Measurements from ENCODE around the gene ERC1. TPM values are rescaled to one million over a fixed set of nuclear protein-coding genes. Genes with fewer than 3 reads are reported as not detected.

ERC1 gene
- total RNA-seq, 4 donors from 2014 or later: 23.5 to 74.8 (median 57.0) TPM

DNA sequence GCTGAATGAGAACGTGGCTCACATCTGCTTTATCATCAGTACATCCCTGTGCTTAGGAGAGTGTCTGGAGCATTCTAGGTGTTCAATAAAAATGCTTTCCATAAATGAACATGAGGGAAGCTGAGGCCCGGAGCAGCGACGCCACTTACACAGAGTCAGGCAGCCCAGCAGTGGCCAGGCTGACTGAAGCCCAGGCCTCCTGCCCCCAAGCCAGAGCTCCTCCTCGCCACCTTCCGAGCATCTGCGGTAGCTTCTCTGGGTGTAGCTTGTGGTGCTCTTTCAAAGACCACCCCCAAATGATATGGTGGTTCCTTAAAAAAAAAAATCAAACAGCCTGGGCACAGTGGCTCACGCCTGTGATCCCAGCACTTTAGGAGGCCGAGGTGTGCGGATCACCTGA is 514.6 kb downstream of the ERC1 start:
- H3K9me3 ChIP-seq: no peaks in the 10 kb centered on the region
- H3K4me1 ChIP-seq: peaks cover 0 to 12% (median 4%) of the 10 kb centered on the region in 4 donors
- in situ Hi-C loops (cut with MboI; ENCODE audit: low pct_ligation_motif_present in 1 of 4, low pct_unique_long_range_greater_than_20kb in 1 of 4, low sequenced_read_pairs in 3 of 4): no loop called here
- no peaks in the 10 kb centered on the region for H3K36me3 ChIP-seq
- no peak overlapping the region for H3K27ac ChIP-seq
- DNase-seq: no peak
- H3K4me3 ChIP-seq: no peak overlapping the region
- TF ChIP-seq EP300 (IDR thresholded peaks at IDR 0.05; ENCODE audit: low read depth): no peak
- TF ChIP-seq, protein P1, sequence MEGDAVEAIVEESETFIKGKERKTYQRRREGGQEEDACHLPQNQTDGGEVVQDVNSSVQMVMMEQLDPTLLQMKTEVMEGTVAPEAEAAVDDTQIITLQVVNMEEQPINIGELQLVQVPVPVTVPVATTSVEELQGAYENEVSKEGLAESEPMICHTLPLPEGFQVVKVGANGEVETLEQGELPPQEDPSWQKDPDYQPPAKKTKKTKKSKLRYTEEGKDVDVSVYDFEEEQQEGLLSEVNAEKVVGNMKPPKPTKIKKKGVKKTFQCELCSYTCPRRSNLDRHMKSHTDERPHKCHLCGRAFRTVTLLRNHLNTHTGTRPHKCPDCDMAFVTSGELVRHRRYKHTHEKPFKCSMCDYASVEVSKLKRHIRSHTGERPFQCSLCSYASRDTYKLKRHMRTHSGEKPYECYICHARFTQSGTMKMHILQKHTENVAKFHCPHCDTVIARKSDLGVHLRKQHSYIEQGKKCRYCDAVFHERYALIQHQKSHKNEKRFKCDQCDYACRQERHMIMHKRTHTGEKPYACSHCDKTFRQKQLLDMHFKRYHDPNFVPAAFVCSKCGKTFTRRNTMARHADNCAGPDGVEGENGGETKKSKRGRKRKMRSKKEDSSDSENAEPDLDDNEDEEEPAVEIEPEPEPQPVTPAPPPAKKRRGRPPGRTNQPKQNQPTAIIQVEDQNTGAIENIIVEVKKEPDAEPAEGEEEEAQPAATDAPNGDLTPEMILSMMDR (IDR thresholded peaks at IDR 0.05): no peak
- TF ChIP-seq POLR2A (IDR thresholded peaks at IDR 0.05): no peak
- TF ChIP-seq POLR2AphosphoS5 (IDR thresholded peaks at IDR 0.05): no peak
- intact Hi-C loops (cut with DNase I; ENCODE audit: low total_unique reads): no loop called here
- no peaks in the 10 kb centered on the region for H3K27me3 ChIP-seq
- WGBS, 2 donors (ENCODE audit: low coverage in 1 of 2): 83% methylated on average over 10 of the region's 10 CpGs; no CpG with 5 or more reads in 1 of the 2 donors

GRCh38 chr12:1507308-1507707 is 516.3 kb downstream of the ERC1 start:
- H3K27me3 ChIP-seq: no peaks in the 10 kb centered on the region
- H3K4me3 ChIP-seq: no peak overlapping the region
- no peak for DNase-seq
- in situ Hi-C loops (cut with MboI; ENCODE audit: low pct_ligation_motif_present in 1 of 4, low pct_unique_long_range_greater_than_20kb in 1 of 4, low sequenced_read_pairs in 3 of 4) (no loop called here), intact Hi-C loops (cut with DNase I; ENCODE audit: low total_unique reads) (no loop called here)
- WGBS, 2 donors (ENCODE audit: low coverage in 1 of 2): 83% methylated on average over 7 of the region's 7 CpGs; no CpG with 5 or more reads in 1 of the 2 donors
- no peak overlapping the region for H3K27ac ChIP-seq
- H3K36me3 ChIP-seq: no peaks in the 10 kb centered on the region
- H3K4me1 ChIP-seq: peaks cover 0 to 12% (median 4%) of the 10 kb centered on the region in 4 donors
- no peaks in the 10 kb centered on the region for H3K9me3 ChIP-seq
- TF ChIP-seq, protein P1 (IDR thresholded peaks at IDR 0.05): no peak
- TF ChIP-seq EP300 (IDR thresholded peaks at IDR 0.05; ENCODE audit: low read depth) (no peak), POLR2A (IDR thresholded peaks at IDR 0.05) (no peak), POLR2AphosphoS5 (IDR thresholded peaks at IDR 0.05) (no peak)

DNA sequence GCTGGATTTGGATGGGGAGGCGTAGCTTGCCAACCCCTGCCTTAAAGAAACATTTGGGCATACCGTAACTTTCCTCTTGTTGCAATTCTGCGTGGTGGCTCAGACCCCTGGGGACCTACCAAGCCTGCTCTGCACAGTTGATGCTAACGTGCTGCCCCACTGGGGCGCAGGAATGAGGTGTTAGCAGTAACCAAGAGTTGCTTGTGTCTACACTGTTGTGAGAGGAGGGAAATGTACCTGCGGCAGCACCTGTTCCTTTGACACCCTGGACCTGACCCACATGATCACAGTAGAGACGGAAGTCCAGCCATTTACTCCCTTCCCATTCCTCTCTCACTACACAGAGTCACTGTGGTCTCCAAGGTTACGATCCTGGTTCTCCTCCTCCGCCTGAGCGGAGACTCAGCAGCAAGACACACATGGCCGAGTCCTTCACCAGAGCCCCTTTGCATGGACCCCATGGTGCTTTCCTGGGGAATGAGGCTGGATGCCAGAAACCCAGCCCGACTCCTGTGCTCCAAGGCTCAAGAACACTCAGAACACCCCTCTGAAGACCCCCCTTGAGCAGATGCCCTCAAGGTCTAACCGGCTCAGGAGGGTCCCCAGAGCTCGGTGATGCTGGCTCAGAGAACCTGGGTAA is 518.5 kb downstream of the ERC1 start:
- DNase-seq: no peak
- H3K27ac ChIP-seq: no peak overlapping the region
- intact Hi-C loops (cut with DNase I; ENCODE audit: low total_unique reads) (no loop called here), in situ Hi-C loops (cut with MboI; ENCODE audit: low pct_ligation_motif_present in 1 of 4, low pct_unique_long_range_greater_than_20kb in 1 of 4, low sequenced_read_pairs in 3 of 4) (no loop called here)
- TF ChIP-seq EP300 (IDR thresholded peaks at IDR 0.05; ENCODE audit: low read depth) (no peak), POLR2A (IDR thresholded peaks at IDR 0.05) (no peak), POLR2AphosphoS5 (IDR thresholded peaks at IDR 0.05) (no peak)
- TF ChIP-seq, protein P1 (IDR thresholded peaks at IDR 0.05): no peak
- WGBS, 2 donors (ENCODE audit: low coverage in 1 of 2): 87 to 94% methylated on average over 2 to 14 of the region's 14 CpGs
- H3K36me3 ChIP-seq: no peaks in the 10 kb centered on the region
- no peaks in the 10 kb centered on the region for H3K27me3 ChIP-seq
- H3K4me1 ChIP-seq: peaks cover 0 to 3% (median 1%) of the 10 kb centered on the region in 4 donors
- no peak overlapping the region for H3K4me3 ChIP-seq
- H3K9me3 ChIP-seq: no peaks in the 10 kb centered on the region

- WGBS, 2 donors (ENCODE audit: low coverage in 1 of 2): 75 to 78% methylated on average over 10 of the region's 10 CpGs
- in situ Hi-C loops (cut with MboI; ENCODE audit: low pct_ligation_motif_present in 1 of 4, low pct_unique_long_range_greater_than_20kb in 1 of 4, low sequenced_read_pairs in 3 of 4): no loop called here
- no peaks in the 10 kb centered on the region for H3K4me1 ChIP-seq
- H3K27me3 ChIP-seq: no peaks in the 10 kb centered on the region
- no peak overlapping the region for H3K4me3 ChIP-seq
- intact Hi-C loops (cut with DNase I; ENCODE audit: low total_unique reads): no loop called here
- no peaks in the 10 kb centered on the region for H3K36me3 ChIP-seq
- no peak for TF ChIP-seq POLR2AphosphoS5 (IDR thresholded peaks at IDR 0.05)
- no peak for TF ChIP-seq POLR2A (IDR thresholded peaks at IDR 0.05)
- no peak for TF ChIP-seq EP300 (IDR thresholded peaks at IDR 0.05; ENCODE audit: low read depth)
- TF ChIP-seq, protein P1 (IDR thresholded peaks at IDR 0.05): no peak
- no peak overlapping the region for H3K27ac ChIP-seq
- DNase-seq: no peak
- no peaks in the 10 kb centered on the region for H3K9me3 ChIP-seq
Observed at GRCh38 chr12:1510056-1510812, 519.2 kb downstream of the ERC1 start.
